GM23338 (cell line): ENCODE results near the gene CAMLG. TPM values are rescaled to one million over a fixed set of nuclear protein-coding genes. Genes with fewer than 3 reads are reported as not detected.
"Not testable (repeated sequence)": the region's sequence is repeated elsewhere in the genome, so short reads cannot be mapped to it uniquely, and the experiment has no call there.

ENCODE experiments used
- ATAC-seq: fragments of 200-7000 bp; cut with Tn5 transposase; 3 replicates; pipeline ENCODE4 v1.9.1; 2020
- DNase-seq: peaks from one replicate; pipeline ENCODE4 v3.0.0-alpha.2; 2015; ENCODE audit warnings: low spot score
- H2AFZ ChIP-seq: fragments of 200-600 bp; sonication (generic); 2 replicates; pipeline ENCODE4 v1.8.0; 2016; ENCODE audit warnings: antibody characterized with exemption, mild to moderate bottlenecking, moderate library complexity
- H3F3A ChIP-seq: fragments of 200-600 bp; sonication (generic); replicated peaks from 2 replicates; pipeline ENCODE4 v1.8.0; 2017; ENCODE audit warnings: antibody characterized with exemption, mixed run types, low read depth
- H3K27ac ChIP-seq: fragments of 200-600 bp; sonication (generic); 2 replicates; pipeline ENCODE4 v1.6.1; 2016; ENCODE audit warnings: low read depth
- H3K27me3 ChIP-seq: fragments of 200-600 bp; sonication (generic); 2 replicates; pipeline ENCODE4 v1.8.0; 2016; ENCODE audit warnings: mild to moderate bottlenecking, mixed run types, moderate library complexity; ENCODE audit not compliant: insufficient read depth
- H3K36me3 ChIP-seq: fragments of 200-600 bp; sonication (generic); 2 replicates; pipeline ENCODE4 v1.8.0; 2016; ENCODE audit warnings: mild to moderate bottlenecking; ENCODE audit not compliant: insufficient read depth
- H3K4me1 ChIP-seq: fragments of 200-600 bp; sonication (generic); 2 replicates; pipeline ENCODE4 v1.8.0; 2016; ENCODE audit warnings: mild to moderate bottlenecking, moderate library complexity; ENCODE audit not compliant: insufficient read depth
- H3K4me2 ChIP-seq: fragments of 200-600 bp; sonication (generic); 2 replicates; pipeline ENCODE4 v1.7.1; 2017; ENCODE audit warnings: mixed run types
- H3K4me3 ChIP-seq: fragments of 200-600 bp; sonication (generic); 2 replicates; pipeline ENCODE4 v1.6.1; 2016; ENCODE audit warnings: mixed run types
- H3K79me2 ChIP-seq: fragments of 200-600 bp; sonication (generic); replicated peaks from 2 replicates; pipeline ENCODE4 v1.8.0; 2017; ENCODE audit warnings: mild to moderate bottlenecking; ENCODE audit not compliant: insufficient read depth
- H3K9me2 ChIP-seq: fragments of 200-600 bp; sonication (generic); 2 replicates; pipeline ENCODE4 v1.8.0; 2017; ENCODE audit not compliant: insufficient read depth
- H4K20me1 ChIP-seq: fragments of 200-600 bp; sonication (generic); replicated peaks from 2 replicates; pipeline ENCODE4 v1.8.0; 2017; ENCODE audit warnings: mild to moderate bottlenecking; ENCODE audit not compliant: insufficient read depth
- H3K27ac Mint-ChIP-seq: 2 replicates; pipeline ENCODE4 v1.8.0; 2020; ENCODE audit warnings: inconsistent platforms, mild to moderate bottlenecking, moderate library complexity, mixed read lengths
- H3K27me3 Mint-ChIP-seq: 3 replicates; pipeline ENCODE4 v1.8.0; 2022; ENCODE audit warnings: low read depth, mild to moderate bottlenecking, moderate library complexity, mixed read lengths, inconsistent platforms; ENCODE audit not compliant: insufficient read depth, poor library complexity
- H3K36me3 Mint-ChIP-seq: 3 replicates; pipeline ENCODE4 v1.8.0; 2021; ENCODE audit warnings: low read depth, mild to moderate bottlenecking, inconsistent platforms, moderate library complexity, mixed read lengths
- H3K4me1 Mint-ChIP-seq: 3 replicates; pipeline ENCODE4 v1.8.0; 2020; ENCODE audit warnings: mild to moderate bottlenecking, inconsistent platforms, mixed read lengths
- H3K4me3 Mint-ChIP-seq: 3 replicates; pipeline ENCODE4 v1.8.0; 2021; ENCODE audit warnings: moderate library complexity, mild to moderate bottlenecking, inconsistent platforms, mixed read lengths
- H3K9me3 Mint-ChIP-seq: 3 replicates; pipeline ENCODE4 v1.8.0; 2020; ENCODE audit warnings: moderate library complexity, mild to moderate bottlenecking, inconsistent platforms, mixed read lengths
- ETS1 ChIP-seq: IDR thresholded peaks from 2 replicates; pipeline ENCODE4 v1.6.1; 2016; ENCODE audit warnings: antibody characterized with exemption
- EZH2 ChIP-seq: fragments of 200-600 bp; sonication (generic); IDR thresholded peaks from one replicate; pipeline ENCODE4 v1.8.0; 2017; ENCODE audit warnings: antibody characterized with exemption, mild to moderate bottlenecking, low read depth; ENCODE audit not compliant: unreplicated experiment
- JUNB ChIP-seq: IDR thresholded peaks from one replicate; pipeline ENCODE4 v1.6.1; 2016; ENCODE audit warnings: antibody characterized with exemption; ENCODE audit not compliant: unreplicated experiment
- NANOG ChIP-seq: IDR thresholded peaks from 2 replicates; pipeline ENCODE4 v1.6.1; 2016; ENCODE audit warnings: antibody characterized with exemption, borderline replicate concordance
- POLR2AphosphoS5 ChIP-seq: IDR thresholded peaks from 2 replicates; pipeline ENCODE4 v1.6.1; 2016; ENCODE audit warnings: antibody characterized with exemption, low read depth
- REST ChIP-seq: IDR thresholded peaks from one replicate; pipeline ENCODE4 v1.6.1; 2018; ENCODE audit warnings: antibody characterized with exemption; ENCODE audit not compliant: unreplicated experiment
- STAT1 ChIP-seq: IDR thresholded peaks from one replicate; pipeline ENCODE4 v1.6.1; 2016; ENCODE audit warnings: antibody characterized with exemption; ENCODE audit not compliant: unreplicated experiment
- ZNF114 ChIP-seq: fragments of 250-450 bp; sonication (Bioruptor Pico); IDR thresholded peaks from 2 replicates; pipeline ENCODE4 v1.5.0; 2020; ENCODE audit warnings: mild to moderate bottlenecking, moderate library complexity
- ZNF331 ChIP-seq: fragments of 250-450 bp; sonication (Bioruptor Pico); IDR thresholded peaks from 2 replicates; pipeline ENCODE4 v1.5.0; 2020; ENCODE audit warnings: low read depth, mild to moderate bottlenecking, moderate library complexity
- ZNF462 ChIP-seq: fragments of 250-450 bp; sonication (Bioruptor Pico); IDR thresholded peaks from 2 replicates; pipeline ENCODE4 v1.5.0; 2020; ENCODE audit warnings: mild to moderate bottlenecking, moderate library complexity
- polyA plus RNA-seq: library from polyadenylated mRNA; unstranded; fragments of >200 nt; fragmentation: Nextera tagmentation; extraction: Ambion mirVana; gene quantifications from 2 replicates; pipeline ENCODE4 v1.2.1, GENCODE V29; 2016
- total RNA-seq: library from RNA; depleted of rRNA; stranded (reverse); fragments of >200 nt; shearing (Covaris generic); gene quantifications from 2 replicates; pipeline ENCODE4 v1.2.3, GENCODE V29; 2014

The CAMLG gene
- total and polyA plus RNA-seq, 2 experiments from 2014 or later: 34.4 to 75.0 TPM

GRCh38 chr5:134758504-134759341, 20.4 kb downstream of the CAMLG start, which contains the start of gene DDX46 (continued):
- TF ChIP-seq ZNF462 (CRISPR knock-in tag) (no peak), EZH2 (no peak), REST (no peak), STAT1 (no peak), ETS1 (peak; percentile 90), ZNF114 (CRISPR knock-in tag) (no peak), NANOG (no peak), POLR2AphosphoS5 (peak; percentile 98), JUNB (no peak), ZNF331 (no peak)

GRCh38 chr5:134767528-134768291, 29.4 kb downstream of the CAMLG start:
- not testable (repeated sequence) for H3K4me3 Mint-ChIP-seq, H3K9me3 Mint-ChIP-seq, H3K27ac ChIP-seq, H3K4me1 ChIP-seq, H3K4me2 ChIP-seq, H3K4me3 ChIP-seq, ATAC-seq, DNase-seq, H3K9me2 ChIP-seq, H3K27me3 ChIP-seq, H2AFZ ChIP-seq, H3K4me1 Mint-ChIP-seq, H3K27ac Mint-ChIP-seq, H3F3A ChIP-seq, H3K27me3 Mint-ChIP-seq
- H3K36me3 Mint-ChIP-seq: peaks cover 77% of the 10 kb centered on the region
- Histone ChIP-seq H3K36me3 (peaks cover 70% of the 10 kb centered on the region), H3K79me2 (peaks cover 49% of the 10 kb centered on the region), H4K20me1 (peaks cover 34% of the 10 kb centered on the region)
